GM19035 (cell line): ENCODE data around the gene WASHC3.
"Not testable (repeated sequence)": the region's sequence is repeated elsewhere in the genome, so short reads cannot be mapped to it uniquely, and the experiment has no call there.

Experiments
- ATAC-seq: cut with Tn5 transposase; IDR thresholded peaks from one replicate; pipeline ENCODE4 v1.9.1; 2021; ENCODE audit not compliant: unreplicated experiment

The WASHC3 gene, protein sequence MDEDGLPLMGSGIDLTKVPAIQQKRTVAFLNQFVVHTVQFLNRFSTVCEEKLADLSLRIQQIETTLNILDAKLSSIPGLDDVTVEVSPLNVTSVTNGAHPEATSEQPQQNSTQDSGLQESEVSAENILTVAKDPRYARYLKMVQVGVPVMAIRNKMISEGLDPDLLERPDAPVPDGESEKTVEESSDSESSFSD

GRCh38 chr12:102061560-102062418, at the start of gene WASHC3:
WASHC3 (minus strand) TSS chr12:102061991; CDS start chr12:102061962, 29 bp downstream.
- peak; percentile 94 for ATAC-seq

DNA sequence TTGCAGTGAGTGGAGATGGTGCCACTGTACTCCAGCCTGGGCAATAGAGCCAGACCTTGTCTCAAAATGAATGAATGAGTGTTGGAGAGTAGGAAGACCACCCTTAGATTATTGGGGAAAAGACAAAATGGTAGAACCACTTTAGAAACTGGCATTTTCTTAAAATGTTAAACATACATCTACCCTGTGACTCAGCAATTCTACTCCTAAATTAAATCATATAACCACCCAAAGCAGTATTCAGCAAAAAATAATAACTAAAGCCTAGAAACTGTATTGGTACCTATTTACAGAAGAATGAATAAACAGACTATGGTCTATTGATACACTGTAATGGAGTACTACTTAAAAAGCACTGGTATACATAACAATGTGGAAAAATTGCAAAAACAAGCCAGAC, 49.0 kb upstream of the WASHC3 start:
- ATAC-seq, result no peak

DNA sequence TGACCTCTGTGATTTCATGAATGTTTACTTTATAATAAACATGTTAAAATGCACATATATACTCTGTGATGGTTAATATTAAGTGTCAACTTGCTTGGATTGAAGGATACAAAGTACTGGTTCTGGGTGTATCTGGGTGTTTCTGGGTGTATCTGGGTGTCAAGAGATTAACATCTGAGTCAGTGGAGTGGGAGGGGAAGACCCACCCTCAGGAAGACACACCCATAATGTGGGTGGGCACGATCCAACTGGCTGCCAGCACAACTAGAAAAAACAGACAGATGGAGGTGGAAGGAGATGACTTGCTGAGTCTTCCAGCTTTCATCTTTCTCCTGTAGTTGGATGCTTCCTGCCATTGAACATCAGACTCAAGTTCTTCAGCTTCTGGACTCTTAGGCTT, 46.2 kb upstream of the WASHC3 start:
- ATAC-seq, result no peak

DNA sequence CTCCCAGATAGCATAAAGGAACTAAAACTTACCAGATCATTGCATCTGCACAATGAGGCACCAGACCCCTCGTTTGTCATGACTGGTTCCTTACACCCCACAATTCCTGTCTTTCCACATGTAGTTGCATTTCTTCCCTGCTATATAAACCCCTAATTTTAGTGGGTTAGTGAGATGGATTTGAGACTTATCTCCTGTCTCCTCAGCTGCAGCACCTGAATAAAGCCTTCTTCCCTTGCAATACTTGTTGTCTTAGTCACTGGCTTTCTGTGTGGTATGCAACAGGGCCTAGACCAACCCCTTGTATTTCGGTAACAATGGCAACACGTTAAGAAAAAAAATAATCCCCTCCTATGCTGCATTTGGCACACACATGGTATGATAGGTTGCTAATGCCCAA, 45.1 kb upstream of the WASHC3 start:
- no peak for ATAC-seq

- ATAC-seq, result no peak
These were observed 35.1 kb upstream of the WASHC3 start for GRCh38 chr12:102096855-102097254.

DNA sequence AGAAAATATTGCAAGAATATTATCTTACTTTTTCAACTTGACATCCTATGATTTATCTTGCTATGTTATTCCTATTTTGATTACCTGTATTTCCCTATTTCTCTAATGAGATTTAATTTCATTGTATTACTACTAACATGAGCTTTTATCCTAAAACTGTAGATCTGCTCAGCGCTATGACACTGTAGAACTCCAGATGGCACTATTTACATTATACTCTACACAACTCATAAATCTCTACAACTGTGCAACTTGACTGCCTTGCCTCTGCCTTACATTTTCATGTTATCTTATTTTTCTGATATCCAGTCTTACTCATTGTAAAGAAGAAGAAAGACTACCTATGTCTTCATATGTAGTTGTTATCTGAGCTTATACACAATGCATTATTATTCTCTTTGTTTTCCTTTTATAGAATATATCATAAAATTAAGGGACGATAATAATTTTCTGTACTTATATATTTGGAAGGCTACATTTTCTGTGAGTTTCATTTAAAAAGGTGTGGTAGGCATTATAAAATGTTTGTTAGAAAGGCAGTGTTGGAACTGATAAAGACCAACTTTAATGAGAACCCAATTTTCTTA, 34.0 kb upstream of the WASHC3 start:
- ATAC-seq, result no peak

GRCh38 chr12:102093319-102093718, 31.5 kb upstream of the WASHC3 start:
- ATAC-seq, result no peak

GRCh38 chr12:102089228-102089835, 27.5 kb upstream of the WASHC3 start:
- ATAC-seq, result not testable (repeated sequence)

DNA sequence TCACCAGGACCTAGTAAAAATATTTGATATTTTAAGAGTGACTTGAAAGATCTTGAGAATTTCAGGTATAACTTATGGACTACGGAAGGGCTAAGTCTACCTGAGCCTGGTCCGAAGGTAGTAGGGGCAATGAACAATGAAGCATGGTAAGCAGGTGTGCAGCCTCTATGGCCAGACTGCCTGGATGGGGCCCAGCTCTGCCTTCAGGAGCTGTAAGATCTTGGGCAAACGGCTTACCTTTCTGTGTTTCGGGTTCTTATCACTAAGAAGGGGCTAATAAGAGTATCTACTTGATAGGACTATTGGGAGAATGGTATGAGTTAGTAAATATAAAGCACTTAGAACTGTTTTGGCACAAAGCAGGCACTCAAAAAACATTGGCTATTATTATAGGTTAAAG, 19.1 kb upstream of the WASHC3 start:
- no peak for ATAC-seq

- ATAC-seq, result not testable (repeated sequence)
These were observed 10.3 kb upstream of the WASHC3 start for GRCh38 chr12:102072092-102072491.

GRCh38 chr12:102069707-102070106, 7.9 kb upstream of the WASHC3 start:
- ATAC-seq, result no peak

- ATAC-seq, result no peak
These were observed 5.9 kb upstream of the WASHC3 start for GRCh38 chr12:102067574-102068258.

- ATAC-seq, result no peak
These were observed 2.7 kb upstream of the WASHC3 start for GRCh38 chr12:102064476-102064875.

DNA sequence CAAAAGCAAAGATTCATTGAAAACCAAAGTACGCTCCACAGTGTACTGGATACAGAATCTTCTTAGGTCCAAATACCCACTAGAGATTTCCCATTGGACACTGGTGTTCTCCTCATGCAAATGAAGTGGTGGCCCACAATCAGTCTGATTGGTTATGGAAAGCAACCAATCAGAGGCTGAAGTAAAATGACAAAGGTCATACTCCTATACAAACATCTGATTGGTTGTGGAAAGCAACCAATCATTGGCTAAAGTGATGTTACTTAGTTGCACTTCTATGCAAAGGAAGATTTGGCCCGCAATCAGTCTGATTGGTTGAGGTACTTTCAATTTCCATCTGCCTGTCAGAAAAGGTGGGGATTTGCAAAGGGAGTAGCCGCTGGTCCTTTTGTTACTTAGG, 1.3 kb upstream of the WASHC3 start:
- no peak for ATAC-seq

DNA sequence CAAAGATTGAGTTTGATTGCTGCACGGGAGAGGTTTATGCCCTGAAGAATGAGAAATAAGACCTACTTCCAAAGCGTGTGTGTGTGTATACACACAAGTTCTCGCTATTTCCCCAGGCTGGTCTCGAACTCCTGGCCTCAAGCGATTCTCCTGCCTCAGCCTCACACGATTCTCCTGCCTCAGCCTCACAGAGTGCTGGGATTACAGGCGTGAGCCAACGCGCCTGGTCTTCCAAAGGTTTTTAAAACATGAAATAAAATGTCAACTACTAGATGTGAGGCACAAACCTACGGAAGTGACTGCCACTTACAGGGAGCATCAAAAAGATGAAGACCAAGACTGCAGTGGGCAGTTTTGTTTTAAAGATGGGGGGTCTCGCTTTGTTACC, 622 bp upstream of the WASHC3 start:
- ATAC-seq, result no peak

DNA sequence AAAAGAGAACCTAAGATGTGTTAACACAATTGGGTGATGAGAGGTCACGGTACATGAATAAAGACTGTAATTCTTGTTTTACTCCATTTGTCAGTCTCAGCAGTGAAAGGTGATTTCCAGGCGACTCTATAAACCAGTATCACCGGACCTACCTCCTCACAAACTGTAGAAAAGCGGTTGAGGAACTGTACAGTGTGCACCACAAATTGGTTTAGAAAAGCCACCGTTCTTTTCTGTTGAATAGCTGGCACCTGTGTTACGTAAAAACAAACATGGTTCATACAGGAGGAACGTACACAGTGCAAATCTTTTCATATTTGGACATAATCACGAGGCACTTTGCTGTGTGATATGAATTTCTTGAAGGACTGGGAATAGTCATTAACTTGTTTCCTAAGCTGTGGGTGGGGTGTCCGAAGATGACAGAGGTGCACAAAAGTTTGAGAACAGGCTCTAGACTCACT, 663 bp downstream of the WASHC3 start:
- peak; percentile 36 for ATAC-seq

DNA sequence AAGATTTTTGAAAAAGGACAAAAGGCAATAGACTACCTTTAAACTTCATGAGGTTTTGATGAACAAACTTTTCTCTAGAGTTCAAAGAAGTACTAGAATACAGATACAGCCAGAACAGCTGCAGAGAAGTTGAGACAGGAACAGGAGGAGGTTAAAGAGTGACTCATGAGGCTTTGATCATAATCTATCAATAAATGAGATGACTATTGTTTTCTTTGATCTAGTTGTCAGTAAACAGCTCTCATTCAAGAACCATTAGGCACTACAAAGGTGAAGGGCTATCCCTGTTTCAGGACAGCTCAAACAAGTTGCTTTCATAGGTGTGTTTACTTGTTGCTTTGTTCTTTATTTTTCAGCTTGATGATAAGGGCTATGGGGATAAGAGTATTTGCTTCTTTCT, 2.4 kb downstream of the WASHC3 start:
- ATAC-seq, result no peak

DNA sequence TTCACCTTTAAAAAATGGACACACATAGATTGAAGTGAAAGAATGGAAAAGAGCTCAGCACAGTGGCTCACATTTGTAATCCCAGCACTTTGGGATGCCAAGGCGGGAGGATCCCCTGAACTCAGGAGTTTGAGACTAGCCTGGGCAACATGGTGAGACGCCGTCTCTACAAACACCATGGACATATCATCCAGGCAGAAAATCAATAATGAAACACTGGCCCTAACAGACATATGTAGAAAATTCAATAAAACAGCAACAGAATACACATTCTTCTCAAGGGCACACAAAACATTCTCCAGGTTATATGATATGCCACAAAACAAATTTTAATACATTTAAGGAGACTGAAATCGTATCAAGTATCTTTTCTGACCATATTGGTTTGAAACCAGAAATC, 7.4 kb downstream of the WASHC3 start:
- no peak for ATAC-seq

DNA sequence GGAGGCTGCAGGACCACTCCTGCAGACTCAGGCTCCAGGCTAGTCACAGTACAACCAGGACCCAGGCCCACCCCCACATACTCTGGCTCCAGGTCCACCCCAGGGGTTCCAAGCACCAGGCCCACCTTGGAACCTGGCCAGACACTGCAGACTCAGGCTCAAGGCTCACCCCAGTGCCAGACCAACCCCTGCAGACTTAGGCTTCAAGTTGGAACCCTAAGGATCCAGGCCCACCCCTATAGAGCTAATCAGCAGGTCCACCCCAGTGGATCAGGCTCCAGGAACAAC, 8.8 kb downstream of the WASHC3 start:
- ATAC-seq, result no peak

GRCh38 chr12:102052192-102053061, 9.4 kb downstream of the WASHC3 start:
- ATAC-seq, result no peak
